K562 (cell line): Measurements from ENCODE around the gene CDKN1B. TPM values are rescaled to one million over a fixed set of nuclear protein-coding genes. Genes with fewer than 3 reads are reported as not detected.

ENCODE experiments used
- BRCA1 ChIP-seq, 2 experiments: fragments of 450-650 bp in 1 of 2; sonication (generic) in 1 of 2; formaldehyde crosslinking in 1 of 2; IDR thresholded peaks; 2 replicates each; pipeline versions ENCODE4 v1.5.0 to v1.6.1; 2017 to 2020; ENCODE audit warnings: mild to moderate bottlenecking in 1 of 2, missing genetic modification reagents in 1 of 2
- CEBPB ChIP-seq: fragments of 450-650 bp; IDR thresholded peaks from 2 replicates; pipeline ENCODE4 v1.6.1; 2016; ENCODE audit warnings: missing genetic modification characterization, missing compliant biosample characterization
- CEBPG ChIP-seq, 3 experiments: fragments of 200-800 bp in 1 of 3; sonication (Bioruptor generic) in 1 of 3; sonication (generic) in 1 of 3; formaldehyde crosslinking in 1 of 3; IDR thresholded peaks in 2 of 3; conservative IDR thresholded peaks in 1 of 3; 2 replicates each; pipeline versions ENCODE4 v1.6.1 to v1.8.0; 2016 to 2022; ENCODE audit warnings: missing compliant biosample characterization in 2 of 3, missing genetic modification characterization in 2 of 3, mild to moderate bottlenecking in 1 of 3, missing genetic modification reagents in 1 of 3
- CXXC5 ChIP-seq: fragments of 250-450 bp; sonication (Bioruptor Pico); IDR thresholded peaks from 2 replicates; pipeline ENCODE4 v1.8.0; 2022; ENCODE audit warnings: inconsistent platforms, mild to moderate bottlenecking, moderate library complexity
- DLX4 ChIP-seq: fragments of 250-450 bp; sonication (Bioruptor Pico); IDR thresholded peaks from 2 replicates; pipeline ENCODE4 v1.6.1; 2021; ENCODE audit warnings: mild to moderate bottlenecking
- FOS ChIP-seq: IDR thresholded peaks from 3 replicates; pipeline ENCODE4 v1.6.1; 2011; ENCODE audit not compliant: insufficient read length; ENCODE audit errors: extremely low read depth
- GABPA ChIP-seq: fragments of 200-800 bp; sonication (Bioruptor generic); conservative IDR thresholded peaks from 2 replicates; pipeline ENCODE4 v1.6.1; 2016; ENCODE audit warnings: low read depth, missing genetic modification characterization, missing compliant biosample characterization
- GATA2 ChIP-seq: sonication (generic); formaldehyde crosslinking; IDR thresholded peaks from 2 replicates; pipeline ENCODE4 v1.4.0; 2020; ENCODE audit warnings: mild to moderate bottlenecking, missing genetic modification reagents
- GTF2F1 ChIP-seq: IDR thresholded peaks from 2 replicates; pipeline ENCODE4 v1.6.1; 2011; ENCODE audit warnings: low read depth, low read length, improper control_type of control experiment
- HINFP ChIP-seq: fragments of 450-650 bp; conservative IDR thresholded peaks from 2 replicates; pipeline ENCODE4 v1.6.1; 2016; ENCODE audit warnings: missing genetic modification characterization, low read depth, mild to moderate bottlenecking, control low read depth, missing compliant biosample characterization
- HNRNPL ChIP-seq: fragments of 200-400 bp; formaldehyde crosslinking; IDR thresholded peaks from 2 replicates; pipeline ENCODE4 v1.6.1; 2017; ENCODE audit warnings: low read depth, mild to moderate bottlenecking, low read length
- JUNB ChIP-seq: fragments of 450-650 bp; formaldehyde crosslinking; conservative IDR thresholded peaks from 2 replicates; pipeline ENCODE4 v1.4.0; 2020; ENCODE audit warnings: mild to moderate bottlenecking
- MEF2D ChIP-seq: conservative IDR thresholded peaks from 2 replicates; pipeline ENCODE4 v1.6.1; 2016; ENCODE audit warnings: low read depth, missing genetic modification characterization, missing compliant biosample characterization
- MNT ChIP-seq, 2 experiments: fragments of 450-650 bp; conservative IDR thresholded peaks; 2 replicates each; pipeline ENCODE4 v1.6.1; 2017; ENCODE audit warnings: mild to moderate bottlenecking in 2 of 2, moderate library complexity in 2 of 2
- MTA1 ChIP-seq: fragments of 450-650 bp; IDR thresholded peaks from 2 replicates; pipeline ENCODE4 v1.6.1; 2017; ENCODE audit warnings: borderline replicate concordance
- NCOA6 ChIP-seq: fragments of 450-650 bp; IDR thresholded peaks from 2 replicates; pipeline ENCODE4 v1.6.1; 2017; ENCODE audit warnings: mild to moderate bottlenecking
- NFIC ChIP-seq: fragments of 450-650 bp; IDR thresholded peaks from 2 replicates; pipeline ENCODE4 v1.6.1; 2017; ENCODE audit warnings: mild to moderate bottlenecking, inconsistent platforms
- PHF20 ChIP-seq: fragments of 450-650 bp; IDR thresholded peaks from 2 replicates; pipeline ENCODE4 v1.6.1; 2018; ENCODE audit not compliant: partially characterized antibody
- SAP30 ChIP-seq: fragments of 200-600 bp; sonication (generic); IDR thresholded peaks from 2 replicates; pipeline ENCODE4 v1.6.1; 2012; ENCODE audit warnings: borderline replicate concordance, low read depth, mild to moderate bottlenecking, moderate library complexity, low read length, control low read depth, inconsistent platforms; ENCODE audit not compliant: insufficient read depth, poor library complexity, severe bottlenecking
- SETDB1 ChIP-seq: IDR thresholded peaks from one replicate; pipeline ENCODE4 v1.6.1; 2012; ENCODE audit warnings: low read length, control low read depth, inconsistent platforms
- SLC30A9 ChIP-seq: fragments of 250-450 bp; sonication (Bioruptor Pico); IDR thresholded peaks from 2 replicates; pipeline ENCODE4 v1.8.0; 2022; ENCODE audit warnings: mild to moderate bottlenecking, moderate library complexity
- SRSF3 ChIP-seq: fragments of 200-400 bp; formaldehyde crosslinking; IDR thresholded peaks from 2 replicates; pipeline ENCODE4 v1.6.1; 2016; ENCODE audit warnings: mild to moderate bottlenecking, low read length, moderate library complexity; ENCODE audit not compliant: insufficient read depth
- ZNF12 ChIP-seq: sonication (generic); formaldehyde crosslinking; IDR thresholded peaks from 2 replicates; pipeline ENCODE4 v1.4.0; 2020; ENCODE audit warnings: mild to moderate bottlenecking, missing genetic modification reagents
- ZNF212 ChIP-seq: fragments of 450-650 bp; formaldehyde crosslinking; IDR thresholded peaks from 2 replicates; pipeline ENCODE4 v1.4.0; 2020; ENCODE audit warnings: mild to moderate bottlenecking
- ZNF431 ChIP-seq: sonication (generic); formaldehyde crosslinking; IDR thresholded peaks from 2 replicates; pipeline ENCODE4 v1.8.0; 2022; ENCODE audit warnings: mild to moderate bottlenecking, missing genetic modification reagents
- ZNF717 ChIP-seq: fragments of 250-450 bp; sonication (Bioruptor Pico); IDR thresholded peaks from 2 replicates; pipeline ENCODE4 v1.5.0; 2021
- polyA plus RNA-seq, 8 experiments: library from polyadenylated mRNA; depleted of rRNA in 4 of 8; stranded (reverse) in 5 of 8; unstranded in 3 of 8; fragments of >200 nt; fragmentation: Nextera tagmentation in 2 of 8; fragmentation: Illumina TruSeq in 1 of 8; extraction: Ambion mirVana in 2 of 8; extraction: Trizol in 1 of 8; gene quantifications; 2 replicates each; pipeline versions ENCODE4 v1.2.1 to v1.2.3, GENCODE V29; 2011 to 2014; ENCODE audit warnings: inconsistent platforms in 1 of 8, missing spikeins in 1 of 8
- total RNA-seq, 7 experiments: library from RNA; depleted of rRNA in 6 of 7; stranded (reverse); fragments of >200 nt in 6 of 7; fragmentation: Illumina TruSeq in 2 of 7; extraction: Trizol in 2 of 7; gene quantifications; 2 replicates each; pipeline versions ENCODE4 v1.2.1 to v1.2.3, GENCODE V29; 2011 to 2021; ENCODE audit warnings: low replicate concordance in 1 of 7

CDKN1B gene
- total and polyA plus RNA-seq, 9 of the 15 experiments (the other 6 are each of a cell fraction or from before 2014, with no cell fraction given), result 2.6 to 35.2 (median 15.5) TPM

- TF ChIP-seq ZNF431 (CRISPR knock-in tag) (no peak), HINFP (tag) (no peak), DLX4 (CRISPR knock-in tag) (no peak), ZNF12 (CRISPR knock-in tag) (no peak), NFIC (no peak), SRSF3 (no peak; the same call in 1 of the 2 replicates), PHF20 (no peak), ZNF717 (no peak), CXXC5 (CRISPR knock-in tag) (peak; percentile 78), GTF2F1 (no peak), NCOA6 (no peak), SAP30 (no peak), MEF2D (tag) (no peak), HNRNPL (no peak), MNT (conservative IDR thresholded peaks at IDR 0.05) (no peak; a peak in 1 of 4 replicates), FOS (no peak), CEBPB (peak; percentile 93), SETDB1 (no peak), GABPA (no peak; the same call in 1 of the 2 replicates), GATA2 (CRISPR knock-in tag) (no peak), ZNF212 (CRISPR knock-in tag) (no peak), CEBPG (CRISPR knock-in tag; IDR thresholded peaks at IDR 0.05) (peak; percentile 93), CEBPG (tag; conservative IDR thresholded peaks at IDR 0.05 in 1 of 2, IDR thresholded peaks at IDR 0.05 in 1 of 2) (peak; percentile 96), SLC30A9 (CRISPR knock-in tag) (no peak), BRCA1 (IDR thresholded peaks at IDR 0.05) (no peak), BRCA1 (CRISPR knock-in tag; IDR thresholded peaks at IDR 0.05) (no peak), MTA1 (no peak), JUNB (no peak)
Observed at GRCh38 chr12:12725086-12725955, 8.2 kb downstream of the CDKN1B start (continued).
